Natural killer cell (primary cell): ENCODE measurements around the gene HTR4. TPM values are rescaled to one million over a fixed set of nuclear protein-coding genes. Genes with fewer than 3 reads are reported as not detected.

Experiments
- ATAC-seq, 3 donors: fragments of 150-1000 bp in 2 of 3; fragments of 200-7000 bp in 1 of 3; cut with Tn5 transposase; 1 replicate in 1 of 3; 2 replicates in 2 of 3; pipeline ENCODE4 v1.10.0; 2021; ENCODE audit warnings: mild to moderate bottlenecking in 2 of 3, moderate library complexity in 2 of 3
- DNase-seq, 2 donors: peaks; one replicate each; pipeline versions ENCODE4 v3.0.0 to v3.0.0-alpha.2; 2013 to 2021; ENCODE audit warnings: mixed read lengths in 1 of 2
- H3K27ac ChIP-seq: one replicate; pipeline ENCODE4 v1.5.1; 2013; ENCODE audit warnings: mild to moderate bottlenecking, low read length
- H3K27me3 ChIP-seq: one replicate; pipeline ENCODE4 v1.6.1; 2013; ENCODE audit warnings: low read length; ENCODE audit not compliant: control insufficient read depth, insufficient read depth
- H3K36me3 ChIP-seq: one replicate; pipeline ENCODE4 v1.6.1; 2013; ENCODE audit warnings: low read length; ENCODE audit not compliant: control insufficient read depth, insufficient read depth
- H3K4me1 ChIP-seq: one replicate; pipeline ENCODE4 v1.6.1; 2013; ENCODE audit warnings: low read length; ENCODE audit not compliant: control insufficient read depth, insufficient read depth
- H3K4me3 ChIP-seq: one replicate; pipeline ENCODE4 v1.5.1; 2013; ENCODE audit warnings: low read length
- H3K9me3 ChIP-seq: one replicate; pipeline ENCODE4 v1.6.1; 2013; ENCODE audit warnings: low read length; ENCODE audit not compliant: control insufficient read depth, insufficient read depth
- H3K27ac Mint-ChIP-seq, 2 donors: one replicate each; pipeline ENCODE4 v1.8.0; 2022; ENCODE audit warnings: mild to moderate bottlenecking in 2 of 2, mixed read lengths in 2 of 2, moderate library complexity in 1 of 2
- H3K27me3 Mint-ChIP-seq, 2 donors: one replicate each; pipeline ENCODE4 v1.8.0; 2022; ENCODE audit warnings: low read depth in 2 of 2, mixed read lengths in 2 of 2
- H3K36me3 Mint-ChIP-seq: one replicate; pipeline ENCODE4 v1.8.0; 2022; ENCODE audit warnings: mixed read lengths
- H3K4me1 Mint-ChIP-seq, 2 donors: one replicate each; pipeline ENCODE4 v1.8.0; 2022; ENCODE audit warnings: mixed read lengths in 2 of 2
- H3K4me3 Mint-ChIP-seq: one replicate; pipeline ENCODE4 v1.8.0; 2022; ENCODE audit warnings: mild to moderate bottlenecking, moderate library complexity, mixed read lengths
- H3K9me3 Mint-ChIP-seq, 2 donors: one replicate each; pipeline ENCODE4 v1.8.0; 2022; ENCODE audit warnings: mixed read lengths in 2 of 2
- CTCF ChIP-seq: fragments of 200-600 bp; IDR thresholded peaks from one replicate; pipeline ENCODE4 v1.8.0; 2022; ENCODE audit warnings: antibody characterized with exemption
- WGBS: methylation state at CpG from one replicate; pipeline ENCODE4 v1.1.7; 2013; ENCODE audit warnings: missing lambda C conversion rate; ENCODE audit not compliant: insufficient coverage; 5-methylcytosine and 5-hydroxymethylcytosine counted together
- intact Hi-C: fragments of 100-400 bp; cut with micrococcal nuclease; formaldehyde crosslinking; loops from one replicate; pipeline ENCODE4 v1.14.2; 2022
- total RNA-seq, 4 donors: library from RNA; stranded (reverse); fragments of 120-200 nt in 1 of 4; gene quantifications; one replicate each; pipeline versions ENCODE4 v1.2.3 to v1.2.4, GENCODE V29; 2013 to 2022

The HTR4 gene
- total RNA-seq, 3 donors from 2014 or later (not counting 1 experiment from before 2014, with no cell fraction given) = not detected

GRCh38 chr5:148641735-148642134 is 12.6 kb downstream of the HTR4 start:
- Histone ChIP-seq H3K27ac (no peak overlapping the region), H3K4me3 (no peak overlapping the region), H3K27me3 (peaks cover 3% of the 10 kb centered on the region), H3K4me1 (no peaks in the 10 kb centered on the region), H3K9me3 (no peaks in the 10 kb centered on the region), H3K36me3 (no peaks in the 10 kb centered on the region)
- Mint-ChIP-seq H3K9me3 (no peaks in the 10 kb centered on the region), H3K4me1 (no peaks in the 10 kb centered on the region), H3K27me3 (peaks cover 33 to 69% of the 10 kb centered on the region in 2 donors), H3K27ac (no peak overlapping the region), H3K4me3 (no peak overlapping the region), H3K36me3 (no peaks in the 10 kb centered on the region)
- TF ChIP-seq CTCF = no peak
- WGBS = 67% methylated on average over 3 of the region's 4 CpGs
- intact Hi-C loops = no loop called here
- ATAC-seq (no peak), DNase-seq (no peak)

DNA sequence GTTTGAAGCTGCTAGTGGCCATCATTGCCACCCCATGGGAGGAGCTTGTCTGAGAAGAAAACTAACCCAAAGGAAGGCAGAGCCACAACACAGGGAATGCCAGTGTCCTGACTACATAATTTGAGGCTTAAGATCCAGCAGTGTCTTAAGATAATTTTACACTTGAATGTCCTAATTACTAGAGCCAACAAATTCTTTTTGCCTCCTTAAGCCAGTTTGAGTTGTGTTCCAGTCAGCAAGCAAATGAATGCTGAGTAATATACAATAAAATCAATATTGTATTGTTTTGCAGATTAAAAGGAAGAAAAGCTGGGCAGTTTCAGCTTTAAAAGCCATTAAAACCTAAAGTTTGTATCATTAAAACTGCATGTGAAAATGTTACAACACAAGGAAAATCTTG is 13.9 kb downstream of the HTR4 start:
- Histone ChIP-seq H3K27me3 (peaks cover 3% of the 10 kb centered on the region), H3K9me3 (no peaks in the 10 kb centered on the region), H3K4me3 (no peak overlapping the region), H3K27ac (no peak overlapping the region), H3K4me1 (no peaks in the 10 kb centered on the region), H3K36me3 (no peaks in the 10 kb centered on the region)
- H3K27me3 Mint-ChIP-seq = peaks cover 30 to 61% of the 10 kb centered on the region in 2 donors
- no peaks in the 10 kb centered on the region for H3K36me3 Mint-ChIP-seq
- no peaks in the 10 kb centered on the region for H3K4me1 Mint-ChIP-seq
- ATAC-seq = no peak
- no peaks in the 10 kb centered on the region for H3K9me3 Mint-ChIP-seq
- intact Hi-C loops = no loop called here
- no peak for TF ChIP-seq CTCF
- no peak overlapping the region for H3K4me3 Mint-ChIP-seq
- H3K27ac Mint-ChIP-seq = no peak overlapping the region
- no peak for DNase-seq

DNA sequence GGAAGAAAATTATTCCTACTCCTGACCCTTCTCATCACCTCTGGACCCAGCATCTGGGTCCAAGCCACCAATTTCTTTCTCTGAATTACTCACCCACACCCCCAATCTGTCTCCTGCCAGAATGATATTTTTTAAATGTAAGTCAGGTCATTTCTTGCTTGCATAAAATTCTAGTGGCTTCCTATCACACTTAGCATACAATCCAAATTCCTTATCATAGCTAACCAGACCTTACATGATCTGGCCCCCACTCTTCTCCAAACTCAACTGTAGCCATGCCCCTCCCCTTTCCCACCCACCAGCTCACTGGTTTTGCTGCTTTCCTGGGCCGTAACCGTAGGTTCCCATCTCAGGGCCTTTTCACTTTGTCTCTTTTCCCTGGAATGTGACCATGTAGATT is 15.2 kb downstream of the HTR4 start:
- no peaks in the 10 kb centered on the region for H3K9me3 ChIP-seq
- H3K4me3 ChIP-seq = no peak overlapping the region
- 70% methylated on average over 2 of the region's 2 CpGs for WGBS
- peaks cover 37 to 69% of the 10 kb centered on the region in 2 donors for H3K27me3 Mint-ChIP-seq
- H3K4me3 Mint-ChIP-seq = no peak overlapping the region
- peaks cover 1% of the 10 kb centered on the region for H3K27me3 ChIP-seq
- no peak overlapping the region for H3K27ac ChIP-seq
- DNase-seq = no peak
- H3K4me1 Mint-ChIP-seq = no peaks in the 10 kb centered on the region
- no peak overlapping the region for H3K27ac Mint-ChIP-seq
- no peaks in the 10 kb centered on the region for H3K9me3 Mint-ChIP-seq
- H3K4me1 ChIP-seq = no peaks in the 10 kb centered on the region
- intact Hi-C loops = no loop called here
- H3K36me3 ChIP-seq = no peaks in the 10 kb centered on the region
- no peaks in the 10 kb centered on the region for H3K36me3 Mint-ChIP-seq
- ATAC-seq = no peak
- no peak for TF ChIP-seq CTCF

DNA sequence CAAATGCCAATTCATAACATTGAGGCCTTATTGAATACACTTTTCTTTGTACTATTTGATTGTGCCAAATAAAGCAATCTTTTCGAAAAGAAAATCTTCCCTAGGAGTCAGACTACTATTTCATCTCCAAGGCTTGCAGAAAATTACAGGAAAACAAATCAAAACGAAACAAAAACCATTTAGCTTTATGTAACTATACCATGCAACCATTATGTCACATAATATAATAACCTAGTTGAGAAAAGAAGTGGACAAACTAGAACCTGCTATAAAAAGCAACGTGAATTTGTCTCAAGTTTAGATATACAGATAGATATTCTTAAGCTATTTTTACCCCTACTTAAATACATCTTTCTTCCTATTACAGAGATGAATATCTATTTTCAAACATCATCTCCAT is 18.0 kb downstream of the HTR4 start:
- DNase-seq (no peak), ATAC-seq (no peak)
- Histone ChIP-seq H3K4me1 (no peaks in the 10 kb centered on the region), H3K9me3 (no peaks in the 10 kb centered on the region), H3K4me3 (no peak overlapping the region), H3K27ac (no peak overlapping the region), H3K36me3 (no peaks in the 10 kb centered on the region), H3K27me3 (peaks cover 10% of the 10 kb centered on the region)
- no peak for TF ChIP-seq CTCF
- H3K9me3 Mint-ChIP-seq = no peaks in the 10 kb centered on the region
- peaks cover 39 to 62% of the 10 kb centered on the region in 2 donors for H3K27me3 Mint-ChIP-seq
- H3K36me3 Mint-ChIP-seq = no peaks in the 10 kb centered on the region
- no peak overlapping the region for H3K27ac Mint-ChIP-seq
- intact Hi-C loops = no loop called here
- peaks cover 3 to 11% of the 10 kb centered on the region in 2 donors for H3K4me1 Mint-ChIP-seq
- WGBS = no CpG with 5 or more reads among the region's 3 CpGs
- no peak overlapping the region for H3K4me3 Mint-ChIP-seq
